Loucy (cell line): ENCODE data around the gene CST4.

ENCODE experiments used
- H2AFZ ChIP-seq: fragments of 200-600 bp; sonication (generic); 2 replicates; pipeline ENCODE4 v1.6.0; 2016; ENCODE audit warnings: antibody characterized with exemption, mild to moderate bottlenecking, low read length, moderate library complexity
- H3F3A ChIP-seq: fragments of 200-600 bp; 2 replicates; pipeline ENCODE4 v1.6.0; 2016; ENCODE audit warnings: antibody characterized with exemption, low read depth, mild to moderate bottlenecking
- H3K27me3 ChIP-seq: fragments of 200-600 bp; sonication (generic); 2 replicates; pipeline ENCODE4 v1.6.1; 2014; ENCODE audit warnings: low read length, mild to moderate bottlenecking; ENCODE audit not compliant: insufficient read depth, poor library complexity, severe bottlenecking
- H3K36me3 ChIP-seq: fragments of 200-600 bp; sonication (generic); 2 replicates; pipeline ENCODE4 v1.6.1; 2016; ENCODE audit warnings: low read length; ENCODE audit not compliant: insufficient read depth
- H3K4me1 ChIP-seq: fragments of 200-600 bp; sonication (generic); 2 replicates; pipeline ENCODE4 v1.5.1; 2014; ENCODE audit warnings: low read length, mild to moderate bottlenecking; ENCODE audit not compliant: insufficient read depth, poor library complexity, severe bottlenecking
- H3K4me2 ChIP-seq: fragments of 200-600 bp; sonication (generic); 2 replicates; pipeline ENCODE4 v1.6.0; 2014; ENCODE audit warnings: antibody characterized with exemption, low read length, low read depth, mild to moderate bottlenecking; ENCODE audit not compliant: poor library complexity, severe bottlenecking
- H3K4me3 ChIP-seq: fragments of 200-600 bp; sonication (generic); 2 replicates; pipeline ENCODE4 v1.5.1; 2014; ENCODE audit warnings: low read length, mild to moderate bottlenecking, mixed read lengths; ENCODE audit not compliant: poor library complexity, severe bottlenecking
- H3K79me2 ChIP-seq: fragments of 200-600 bp; sonication (generic); 2 replicates; pipeline ENCODE4 v1.6.1; 2014; ENCODE audit warnings: low read length; ENCODE audit not compliant: insufficient read depth
- H3K9ac ChIP-seq: fragments of 200-600 bp; sonication (generic); 2 replicates; pipeline ENCODE4 v1.6.0; 2014; ENCODE audit warnings: mild to moderate bottlenecking, low read depth, low read length, moderate library complexity; ENCODE audit not compliant: poor library complexity, severe bottlenecking
- H3K9me2 ChIP-seq: fragments of 200-600 bp; sonication (generic); replicated peaks from 2 replicates; pipeline ENCODE4 v1.6.1; 2016; ENCODE audit warnings: low read depth, low read length, mixed read lengths
- H3K9me3 ChIP-seq: fragments of 200-600 bp; sonication (generic); 2 replicates; pipeline ENCODE4 v1.6.1; 2014; ENCODE audit warnings: mild to moderate bottlenecking, antibody characterized with exemption, low read length, low read depth; ENCODE audit not compliant: insufficient read depth
- H4K20me1 ChIP-seq: fragments of 200-600 bp; sonication (generic); 2 replicates; pipeline ENCODE4 v1.6.0; 2014; ENCODE audit warnings: antibody characterized with exemption, low read length, mild to moderate bottlenecking; ENCODE audit not compliant: insufficient read depth, poor library complexity, severe bottlenecking
- CTCF ChIP-seq: fragments of 200-600 bp; sonication (generic); conservative IDR thresholded peaks from 2 replicates; pipeline ENCODE4 v1.5.1; 2014; ENCODE audit warnings: mild to moderate bottlenecking, antibody characterized with exemption, low read length
- EZH2phosphoT487 ChIP-seq: fragments of 200-600 bp; IDR thresholded peaks from 2 replicates; pipeline ENCODE4 v1.6.1; 2018; ENCODE audit warnings: antibody characterized with exemption, mild to moderate bottlenecking, moderate library complexity, borderline replicate concordance

Gene CST4

GRCh38 chr20:23683807-23684206 is 5.0 kb downstream of the CST4 start:
- H3K9me2 ChIP-seq: no peaks in the 10 kb centered on the region
- H2AFZ ChIP-seq: no peak overlapping the region
- no peaks in the 10 kb centered on the region for H3K9me3 ChIP-seq
- no peak overlapping the region for H3K4me3 ChIP-seq
- no peaks in the 10 kb centered on the region for H3K4me1 ChIP-seq
- no peaks in the 10 kb centered on the region for H3K27me3 ChIP-seq
- no peaks in the 10 kb centered on the region for H4K20me1 ChIP-seq
- H3K36me3 ChIP-seq: no peaks in the 10 kb centered on the region
- no peaks in the 10 kb centered on the region for H3K79me2 ChIP-seq
- TF ChIP-seq CTCF: no peak
- no peak for TF ChIP-seq EZH2phosphoT487
- H3K9ac ChIP-seq: no peak overlapping the region
- no peaks in the 10 kb centered on the region for H3F3A ChIP-seq
- H3K4me2 ChIP-seq: no peak overlapping the region

GRCh38 chr20:23683281-23683680 is 5.6 kb downstream of the CST4 start:
- Histone ChIP-seq H3F3A (no peaks in the 10 kb centered on the region), H3K9ac (no peak overlapping the region), H3K4me1 (no peaks in the 10 kb centered on the region), H2AFZ (no peak overlapping the region), H3K4me3 (no peak overlapping the region), H4K20me1 (no peaks in the 10 kb centered on the region), H3K79me2 (no peaks in the 10 kb centered on the region), H3K36me3 (no peaks in the 10 kb centered on the region), H3K9me3 (no peaks in the 10 kb centered on the region), H3K4me2 (no peak overlapping the region), H3K9me2 (no peaks in the 10 kb centered on the region), H3K27me3 (no peaks in the 10 kb centered on the region)
- TF ChIP-seq EZH2phosphoT487: no peak
- TF ChIP-seq CTCF: no peak

GRCh38 chr20:23680146-23680545 is 8.7 kb downstream of the CST4 start:
- Histone ChIP-seq H3K9me3 (no peaks in the 10 kb centered on the region), H3K4me1 (no peaks in the 10 kb centered on the region), H3K27me3 (no peaks in the 10 kb centered on the region), H3K79me2 (no peaks in the 10 kb centered on the region), H3K36me3 (no peaks in the 10 kb centered on the region), H3K4me2 (no peak overlapping the region), H3K9ac (no peak overlapping the region), H4K20me1 (no peaks in the 10 kb centered on the region), H3K4me3 (no peak overlapping the region), H2AFZ (no peak overlapping the region), H3F3A (no peaks in the 10 kb centered on the region), H3K9me2 (no peaks in the 10 kb centered on the region)
- TF ChIP-seq CTCF (no peak), EZH2phosphoT487 (no peak)
